ENCODE data around the gene GAS1.

The GAS1 gene

DNA sequence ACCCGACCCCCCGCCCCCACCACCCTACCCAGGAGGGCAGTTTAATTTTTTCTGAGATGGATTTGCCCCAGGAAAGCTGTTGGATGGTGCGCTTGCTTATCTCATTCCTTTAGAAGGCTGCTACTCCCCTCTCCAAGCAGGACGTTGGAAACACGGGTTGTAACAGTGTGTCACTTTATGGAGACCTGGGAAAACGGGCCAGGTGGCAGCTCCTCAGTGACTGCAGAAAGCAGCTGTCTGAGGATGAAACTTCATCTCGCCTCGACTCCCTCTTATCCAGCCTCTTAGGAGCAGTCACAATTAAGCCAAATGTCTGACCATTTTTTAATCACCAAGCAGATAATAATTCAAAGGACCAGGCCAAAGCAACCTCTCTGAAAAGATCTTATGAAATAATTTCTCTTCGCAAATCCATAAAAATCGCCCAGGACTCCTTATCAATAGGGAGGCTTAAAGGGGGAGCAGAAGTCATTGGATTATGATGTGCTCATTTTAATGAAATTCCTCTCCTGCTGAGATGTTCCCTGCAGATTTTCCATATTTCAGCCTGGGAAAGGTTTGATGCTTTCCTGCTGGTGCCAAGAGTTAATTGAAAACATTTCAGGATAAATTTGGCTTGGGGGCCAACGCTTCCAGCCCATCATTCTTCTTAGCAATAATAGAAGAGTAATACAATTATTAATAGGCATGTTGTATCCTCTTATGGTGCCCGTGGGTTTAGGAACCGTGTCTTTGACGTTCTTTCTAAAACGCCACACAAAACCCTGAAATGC is 26.0 kb downstream of the GAS1 start:
- DNase-seq, result no peak

DNA sequence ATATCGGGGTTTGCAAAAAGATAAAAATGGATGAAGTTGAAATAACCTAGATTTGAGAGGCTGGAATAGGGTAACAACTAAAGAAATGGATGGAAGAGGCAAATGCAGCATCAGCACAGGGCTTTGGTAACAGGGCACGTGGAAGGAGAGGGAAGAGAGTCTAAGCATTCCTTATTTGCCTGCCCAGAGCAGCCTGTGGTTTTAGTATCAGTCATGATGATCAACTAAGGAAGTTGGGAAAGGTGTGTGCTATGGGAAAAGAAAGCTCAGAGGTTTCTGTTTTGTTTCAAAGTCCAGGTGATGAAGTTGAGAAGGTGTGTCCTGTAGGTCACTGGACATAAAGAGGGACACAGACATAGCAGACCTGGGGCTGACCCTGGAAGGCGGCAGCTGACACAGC is 28.8 kb downstream of the GAS1 start:
- no peak for DNase-seq

DNA sequence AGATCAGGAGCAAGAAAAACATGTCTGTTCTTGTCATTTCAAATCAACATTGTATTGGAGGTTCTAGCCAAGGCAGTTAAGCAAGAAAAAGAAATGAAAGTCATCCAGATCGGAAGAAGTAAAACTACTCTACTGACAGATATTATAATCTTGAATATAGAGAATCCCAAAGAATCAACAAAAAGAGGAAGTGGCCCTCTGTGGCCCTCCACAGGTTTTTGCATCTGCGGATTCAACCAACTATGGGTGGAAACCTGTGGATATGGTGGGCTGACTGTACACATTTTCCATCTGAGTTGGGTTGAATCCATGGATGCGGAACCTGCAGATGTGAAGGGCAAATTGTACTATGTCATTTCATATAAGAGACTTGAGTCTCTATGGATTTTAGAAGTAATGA is 35.1 kb downstream of the GAS1 start:
- no peak for DNase-seq

DNA sequence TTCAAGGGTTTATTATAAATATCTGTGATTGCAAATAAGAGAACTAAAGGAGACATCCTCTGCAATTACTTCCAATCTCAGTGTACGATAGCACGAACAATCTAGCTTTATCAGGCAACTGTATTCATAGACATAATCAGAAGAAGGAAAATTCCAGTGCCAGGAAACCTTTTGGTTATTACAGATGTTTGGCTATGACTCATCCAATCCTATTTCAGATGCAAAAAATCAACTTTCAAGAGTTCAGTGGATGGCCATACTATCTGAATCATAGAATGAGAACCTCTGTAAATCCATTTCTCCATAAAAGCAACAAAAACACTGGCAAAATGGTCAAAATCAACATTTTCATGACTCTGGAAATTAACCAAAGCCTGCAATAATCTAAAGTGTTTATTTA is 37.9 kb downstream of the GAS1 start:
- DNase-seq, result no peak

DNA sequence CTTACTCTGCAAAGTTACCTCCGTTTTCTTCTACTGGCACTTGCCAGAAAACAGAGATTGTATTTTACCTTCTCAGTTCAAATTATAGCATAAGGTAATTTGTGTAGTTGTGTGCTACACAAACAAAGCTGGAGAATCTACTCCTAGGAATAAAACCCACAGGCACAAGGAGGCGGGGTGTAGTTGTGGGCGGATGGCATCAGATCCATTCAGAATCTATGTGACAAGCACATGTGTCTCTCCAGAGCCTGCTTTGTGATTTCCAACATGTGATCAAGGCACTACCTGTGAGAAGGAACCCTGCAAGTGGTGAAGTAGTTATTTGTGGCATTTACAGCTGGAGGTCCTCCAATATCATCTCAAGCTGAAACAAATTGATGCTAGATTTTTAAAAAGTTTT is 39.0 kb downstream of the GAS1 start:
- DNase-seq, result no peak

DNA sequence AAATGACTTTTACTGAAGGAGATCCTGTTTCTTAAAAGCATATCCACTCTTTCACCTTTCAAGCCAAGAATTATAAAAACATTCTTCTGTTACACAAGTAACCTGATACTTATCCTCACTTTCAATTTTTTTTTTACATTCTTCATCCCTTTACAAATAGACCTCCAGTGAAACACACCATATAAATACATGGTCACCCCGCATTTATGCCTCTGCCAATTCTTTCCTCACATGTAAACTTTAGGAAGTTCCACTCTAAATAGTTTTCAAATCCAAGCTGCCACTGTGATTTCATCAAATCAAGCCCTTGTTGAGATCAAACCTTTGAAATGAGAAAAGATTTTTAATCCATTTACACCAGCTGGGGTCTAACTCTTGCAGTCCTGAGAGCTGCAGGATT is 40.0 kb downstream of the GAS1 start:
- DNase-seq, result no peak

DNA sequence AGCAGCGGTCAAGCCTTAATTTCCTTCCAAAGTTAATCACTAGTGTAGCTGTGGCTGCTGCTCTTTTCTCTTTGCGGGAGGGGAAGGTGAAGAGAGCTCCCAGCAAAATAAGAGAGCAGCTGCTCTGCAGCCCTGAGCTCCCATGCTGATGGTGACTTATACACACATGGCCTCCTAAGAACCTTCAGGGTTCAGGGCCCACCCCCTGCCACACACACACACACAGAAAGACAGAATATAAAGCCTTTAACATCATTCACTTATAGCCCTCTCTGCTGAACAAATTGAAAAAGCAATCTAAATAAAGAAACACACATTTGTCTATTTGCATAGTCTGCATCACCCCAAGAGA is 43.6 kb downstream of the GAS1 start:
- no peak for DNase-seq

DNA sequence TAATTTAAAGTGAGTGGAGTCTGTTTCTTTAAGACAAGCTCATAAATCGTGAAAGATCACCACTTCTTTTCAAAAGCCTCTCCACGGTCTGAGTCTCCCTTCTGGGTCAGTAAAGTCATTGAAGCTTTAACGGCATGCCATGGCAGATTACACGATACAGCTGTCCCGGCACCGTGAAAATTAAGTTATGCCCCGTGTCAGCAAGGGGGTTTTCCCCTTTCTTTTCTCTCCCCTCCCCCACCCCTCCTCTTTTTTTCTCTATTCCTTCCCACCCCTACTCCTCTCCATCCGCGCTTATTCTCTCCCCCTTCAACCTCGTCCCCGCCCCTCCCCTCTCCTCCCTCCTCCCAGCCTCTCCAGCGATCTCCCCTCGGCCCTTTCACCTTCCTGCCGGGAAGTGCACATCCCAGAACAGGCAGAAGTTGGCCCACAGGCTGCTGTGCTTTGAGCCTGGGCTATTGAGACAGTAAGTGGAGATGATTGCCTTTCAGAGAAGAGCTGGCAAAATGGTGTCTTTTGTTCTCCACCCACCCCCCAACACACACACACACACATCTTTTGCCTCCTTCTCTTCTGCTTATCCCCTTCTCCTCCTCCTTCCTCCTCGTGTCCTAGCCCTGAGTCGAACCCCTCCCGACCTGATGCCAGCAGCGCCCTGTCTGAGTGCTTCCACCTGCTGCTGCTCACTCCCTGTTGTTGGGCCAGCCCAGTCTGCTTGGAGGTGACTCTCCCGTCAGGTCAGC is 44.1 kb downstream of the GAS1 start:
- no peak for DNase-seq

DNA sequence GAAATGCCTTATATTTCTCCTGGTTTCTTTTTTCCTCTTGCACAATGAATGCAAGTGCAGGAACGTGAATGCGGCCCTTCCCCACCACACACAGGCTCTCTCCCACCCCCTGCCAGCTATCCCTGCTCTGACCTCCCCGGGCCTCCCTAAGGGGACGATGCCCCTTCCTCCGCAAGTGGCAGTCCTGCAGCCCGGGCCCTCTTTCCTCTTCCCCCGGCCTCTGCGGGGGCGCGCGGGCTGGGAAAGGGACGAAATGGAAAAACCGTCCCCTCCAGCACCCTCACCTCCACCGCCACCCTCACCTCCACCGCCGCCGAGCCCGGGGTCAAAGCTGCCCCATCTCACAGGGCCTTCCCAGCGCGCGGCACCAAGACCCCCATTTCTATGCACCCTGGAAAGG is 44.7 kb downstream of the GAS1 start:
- no peak for DNase-seq

DNA sequence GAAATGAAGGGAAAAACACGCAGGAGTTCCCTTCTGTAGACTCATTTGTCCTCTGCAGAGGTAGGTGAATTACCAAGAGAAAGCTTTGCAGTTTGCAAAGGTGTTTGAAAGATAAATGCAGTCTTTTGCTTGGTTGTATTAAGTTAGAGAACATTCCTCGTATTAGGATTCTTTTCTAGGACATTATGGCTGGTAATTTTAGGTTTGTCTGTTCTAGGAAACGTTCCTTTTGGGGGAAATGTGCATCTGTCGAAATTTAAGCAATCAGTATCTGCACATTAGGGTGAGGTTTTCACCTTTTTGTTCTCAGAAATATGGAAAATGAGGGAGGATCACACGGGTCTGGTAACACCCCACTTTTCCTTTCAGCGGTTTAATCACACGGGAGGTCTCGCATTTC is 45.1 kb downstream of the GAS1 start:
- DNase-seq, result no peak

DNA sequence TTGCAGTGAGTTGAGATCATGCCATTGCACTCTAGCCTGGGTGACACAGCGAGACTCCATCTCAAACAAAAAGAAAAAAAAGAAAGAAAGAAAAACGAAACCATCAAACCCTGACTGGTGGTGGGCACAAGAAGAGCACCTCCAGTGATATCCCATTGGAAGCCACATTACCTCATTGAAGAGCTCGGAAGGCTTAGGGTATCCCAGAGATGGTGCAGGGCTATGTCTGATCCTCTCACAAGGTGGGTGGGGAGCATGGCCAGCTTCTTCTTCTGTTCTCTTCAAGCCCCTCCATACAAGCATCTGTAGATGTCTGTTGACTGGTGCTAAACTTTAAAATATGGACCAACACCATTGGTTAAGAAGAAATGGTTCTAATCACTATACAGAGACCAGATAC is 45.8 kb downstream of the GAS1 start:
- no peak for DNase-seq

Measured in NCI-H526 (cell line).